Measurements from ENCODE around the gene CHRNA9.

The CHRNA9 gene

DNA sequence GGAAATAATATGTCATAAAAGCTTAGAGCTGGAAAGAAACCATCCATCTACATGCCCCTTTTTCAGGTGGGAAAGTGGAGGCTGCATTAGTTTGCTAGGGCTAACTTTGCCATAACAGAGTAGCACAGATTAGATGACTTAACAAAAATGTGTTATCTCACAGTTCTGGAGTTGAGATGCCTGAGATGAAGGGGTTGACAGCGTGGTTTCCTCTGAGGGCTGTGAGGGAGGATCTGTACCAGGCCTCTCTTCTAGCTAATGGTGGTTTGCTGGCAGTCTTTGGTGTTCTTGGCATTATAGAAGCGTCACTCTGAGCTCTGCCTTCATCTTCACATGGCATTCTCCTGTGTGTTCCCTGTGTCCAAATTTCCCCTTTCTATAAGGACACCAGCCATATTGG is 2.4 kb downstream of the CHRNA9 start:
- no peak for DNase-seq (ENCODE audit: low read depth)

DNA sequence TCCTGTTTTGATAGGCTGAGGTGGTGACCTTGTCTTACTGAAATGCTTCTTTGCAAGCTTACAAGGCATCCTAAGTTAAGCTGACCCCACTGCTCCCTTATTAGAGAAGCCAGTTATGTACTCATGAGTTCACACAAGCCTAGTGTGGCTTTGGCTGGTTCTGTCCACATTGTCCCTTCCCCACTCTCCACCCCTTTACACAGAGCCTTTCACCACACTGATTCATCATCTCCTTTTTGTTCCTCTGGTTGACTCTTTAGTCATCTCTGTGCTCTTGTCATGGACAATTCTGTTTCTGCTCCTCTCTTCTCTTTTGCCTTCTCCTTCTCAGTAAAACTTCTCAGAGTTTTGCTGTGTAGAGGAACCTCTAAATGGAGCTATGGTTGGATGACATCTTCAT is 4.9 kb downstream of the CHRNA9 start:
- DNase-seq (ENCODE audit: low read depth), result no peak

DNA sequence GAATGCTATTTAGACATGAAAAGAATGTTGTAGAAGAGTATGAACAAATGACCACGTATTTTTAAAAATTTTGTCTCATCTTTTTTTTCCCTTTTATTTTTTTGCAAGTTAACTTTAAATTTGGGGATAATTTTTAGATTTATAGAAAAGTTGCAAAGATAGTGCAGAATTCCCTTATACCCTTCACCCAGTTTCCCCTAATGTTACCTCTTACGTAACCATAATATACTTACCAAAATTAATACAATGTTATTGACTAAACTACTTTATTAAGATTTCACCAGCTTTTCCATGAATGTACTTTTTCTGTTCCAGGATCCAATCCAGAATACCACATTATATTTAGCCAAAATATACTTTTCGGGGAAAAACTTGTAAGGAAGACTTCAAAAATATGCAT is 12.3 kb downstream of the CHRNA9 start:
- no peak for DNase-seq (ENCODE audit: low read depth)

DNA sequence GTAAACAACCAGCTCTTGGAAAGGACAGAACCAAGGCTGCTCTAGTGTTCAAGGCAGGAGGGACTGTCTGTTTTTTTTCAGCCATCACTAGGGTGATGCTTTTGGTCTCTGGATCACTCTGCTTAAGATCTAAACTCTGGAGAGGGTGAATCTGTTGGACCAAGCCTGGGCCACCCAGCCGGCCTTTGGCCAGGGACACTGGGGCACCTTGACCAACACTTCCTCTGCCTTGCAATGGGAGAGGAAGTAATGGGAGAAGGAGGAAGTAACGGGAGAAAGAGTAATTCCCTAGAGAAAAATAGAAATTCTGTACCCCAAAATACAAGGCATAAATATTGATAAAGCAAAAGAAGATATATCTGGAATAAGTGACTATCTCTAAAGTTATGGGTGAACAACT is 12.9 kb downstream of the CHRNA9 start:
- DNase-seq (ENCODE audit: low read depth), result no peak

DNA sequence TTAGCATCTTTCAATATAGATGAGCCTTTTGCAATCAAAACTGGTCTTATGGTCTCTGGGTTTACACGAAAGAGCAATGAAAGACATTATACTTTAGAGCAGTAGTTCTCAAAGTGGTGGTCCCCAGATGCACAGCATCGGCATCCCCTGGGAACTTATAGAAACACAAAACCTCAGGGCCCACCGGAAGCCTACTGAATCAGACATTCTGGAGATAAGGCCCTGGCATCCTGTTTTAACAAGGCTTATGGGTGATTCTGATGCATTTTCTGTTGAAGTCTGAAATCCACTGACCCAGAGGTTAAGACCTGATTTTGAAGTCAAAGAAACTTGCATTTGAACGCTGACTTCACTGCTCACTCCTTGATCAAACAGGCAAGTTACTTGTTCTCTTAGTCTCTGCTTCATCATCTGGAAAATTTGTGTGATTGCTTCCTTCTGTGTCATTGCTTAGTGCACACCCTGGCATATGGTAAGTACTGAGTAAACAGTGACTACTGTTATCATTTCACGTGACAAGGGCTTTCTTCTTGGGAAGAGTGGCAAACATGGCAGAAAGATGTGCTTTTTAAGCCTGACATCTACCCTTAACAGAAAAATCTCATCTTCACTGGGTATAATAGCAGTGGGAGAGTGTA is 14.5 kb downstream of the CHRNA9 start:
- no peak for DNase-seq (ENCODE audit: low read depth)

DNA sequence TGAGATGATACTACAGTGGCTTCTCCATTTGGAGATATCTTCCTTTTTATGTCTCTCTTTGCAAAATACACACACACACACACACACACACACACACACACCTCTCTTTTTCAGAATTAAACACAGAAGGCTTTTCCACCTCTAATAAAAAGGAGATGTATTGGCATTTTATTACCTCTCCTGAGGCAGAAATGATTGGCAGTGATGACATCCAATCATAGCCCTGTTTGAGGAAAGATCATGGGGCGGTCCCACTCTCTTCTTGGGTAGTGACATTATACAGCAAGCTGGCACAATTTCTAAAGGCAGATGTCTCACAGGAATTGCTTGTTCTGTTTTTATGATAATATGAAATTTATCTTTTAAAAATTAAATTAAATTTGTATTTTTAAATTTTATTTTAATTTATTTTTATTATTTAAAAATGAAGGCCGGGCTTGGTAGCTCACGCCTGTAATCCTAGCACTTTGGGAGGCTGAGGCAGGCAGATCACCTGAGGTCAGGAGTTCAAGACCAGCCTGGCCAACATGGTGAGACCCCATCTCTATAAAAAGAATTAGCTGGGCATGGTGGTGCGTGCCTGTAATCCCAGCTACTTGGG is 15.6 kb downstream of the CHRNA9 start:
- no peak for DNase-seq (ENCODE audit: low read depth)

DNA sequence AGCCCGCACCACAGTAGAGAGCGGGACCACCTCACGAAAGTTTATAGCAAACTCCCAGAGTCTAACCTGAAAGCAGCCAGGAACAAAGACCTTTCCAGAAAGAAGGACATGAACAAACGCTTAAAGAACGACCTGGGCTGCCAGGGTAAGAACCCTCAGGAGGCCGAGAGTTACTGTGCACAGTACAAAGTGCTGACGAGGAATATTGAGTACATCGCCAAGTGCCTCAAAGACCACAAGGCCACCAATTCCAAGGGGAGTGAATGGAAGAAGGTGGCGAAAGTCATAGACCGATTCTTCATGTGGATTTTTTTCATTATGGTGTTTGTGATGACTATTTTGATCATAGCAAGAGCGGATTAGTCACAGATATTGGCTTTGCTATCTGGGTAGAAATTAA is 19.0 kb downstream of the CHRNA9 start:
- no peak for DNase-seq (ENCODE audit: low read depth)

DNA sequence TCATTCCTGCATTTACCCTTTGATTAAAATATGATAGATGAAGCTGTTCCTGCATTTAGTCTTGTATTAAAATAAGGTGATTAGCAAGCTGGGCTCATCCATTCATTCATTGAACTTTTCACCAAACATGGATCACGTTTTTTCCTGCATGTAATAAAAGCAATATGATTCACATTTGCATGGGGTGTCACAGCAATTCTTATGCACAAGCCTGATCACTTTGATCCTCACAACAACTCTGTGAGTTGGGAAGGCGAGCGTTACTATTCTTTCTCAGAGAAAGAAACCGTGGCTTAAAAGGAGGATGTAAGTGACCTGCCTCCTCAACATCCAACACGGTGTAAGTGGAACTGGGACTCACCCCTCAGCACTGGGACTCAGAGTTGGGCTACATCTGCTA is 20.0 kb downstream of the CHRNA9 start:
- no peak for DNase-seq (ENCODE audit: low read depth)

DNA sequence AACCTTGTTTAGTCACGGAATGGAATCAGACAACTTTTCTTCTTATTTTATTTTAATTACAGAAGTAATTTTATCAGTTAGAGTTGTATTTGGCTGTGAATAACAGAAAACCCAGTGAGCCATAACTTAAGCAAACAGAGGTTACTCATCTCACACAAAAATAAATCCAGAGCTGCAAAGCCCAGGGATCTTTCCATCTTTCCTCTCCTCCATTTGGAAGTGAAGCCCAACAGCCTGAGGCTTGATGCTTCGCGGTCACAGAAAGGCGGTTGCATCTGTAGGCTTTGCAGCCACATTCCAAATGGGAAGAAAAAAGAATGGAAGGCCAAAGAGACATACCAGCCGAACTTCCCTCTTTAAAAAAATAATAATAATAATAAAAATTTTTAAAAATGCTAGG is 22.6 kb downstream of the CHRNA9 start:
- no peak for DNase-seq (ENCODE audit: low read depth)

DNA sequence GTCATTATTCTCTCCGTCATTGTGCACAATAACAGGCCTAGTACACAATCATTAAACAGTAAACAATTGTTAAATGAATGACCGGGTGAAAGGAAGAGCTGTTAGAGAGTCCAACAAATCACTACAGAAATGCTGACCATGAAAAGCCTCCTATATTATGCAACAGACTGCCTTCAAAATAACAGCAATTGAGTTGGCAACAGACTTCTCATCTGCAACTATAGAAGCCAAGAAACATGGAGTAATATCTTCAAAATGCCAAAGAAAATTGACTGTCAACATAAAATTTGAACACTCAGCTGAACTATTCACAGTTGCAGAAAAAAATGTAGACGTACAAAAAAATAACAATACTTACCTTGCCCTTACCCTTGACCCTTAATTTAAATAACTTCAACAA is 26.2 kb downstream of the CHRNA9 start:
- no peak for DNase-seq (ENCODE audit: low read depth)

DNA sequence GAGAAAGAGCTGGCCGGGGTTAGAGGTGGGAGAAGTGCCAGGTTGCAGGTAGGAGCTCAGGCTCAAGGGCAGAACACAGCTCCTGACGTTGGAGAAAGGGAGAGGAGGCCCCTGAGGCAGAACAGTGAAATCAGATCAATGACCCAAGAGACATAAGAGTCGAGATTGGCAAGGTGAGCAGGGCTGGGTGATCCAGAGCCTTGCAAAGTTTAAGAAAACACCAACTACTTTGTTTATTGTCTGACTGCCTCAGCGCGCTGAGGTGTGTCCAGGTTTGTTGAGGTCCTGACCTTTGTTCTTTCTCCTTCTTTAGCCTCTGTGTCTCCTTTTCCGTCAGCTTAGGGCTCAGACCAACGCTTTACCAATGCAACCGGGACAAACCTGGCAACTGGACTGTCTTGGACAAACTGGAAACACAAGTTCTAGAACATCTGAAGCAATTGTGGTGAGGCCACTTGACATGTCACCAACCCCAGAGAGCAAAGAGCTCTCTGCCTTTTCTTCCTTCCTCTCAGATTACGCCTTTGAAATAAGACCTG is 28.3 kb downstream of the CHRNA9 start:
- no peak for DNase-seq (ENCODE audit: low read depth)

DNA sequence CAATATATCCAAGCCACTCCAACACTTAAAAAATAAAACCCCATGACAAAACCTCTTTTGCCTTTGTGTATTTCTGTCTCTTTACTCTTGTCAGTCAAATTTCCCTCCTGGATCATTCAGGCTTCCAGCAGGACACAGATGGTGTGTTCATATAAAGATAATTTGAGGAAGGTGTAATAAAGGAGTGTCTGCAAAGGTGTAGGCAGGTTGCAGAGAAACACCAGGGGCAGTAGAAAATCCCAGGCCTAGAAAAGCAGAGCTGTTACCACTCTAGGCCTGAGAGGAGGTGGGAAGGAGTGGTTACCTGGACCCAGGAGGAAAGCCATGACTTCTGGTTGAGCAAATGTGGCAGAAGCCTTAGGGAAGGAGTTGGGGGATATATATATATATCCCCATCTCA is 28.8 kb downstream of the CHRNA9 start:
- DNase-seq (ENCODE audit: low read depth), result no peak

DNA sequence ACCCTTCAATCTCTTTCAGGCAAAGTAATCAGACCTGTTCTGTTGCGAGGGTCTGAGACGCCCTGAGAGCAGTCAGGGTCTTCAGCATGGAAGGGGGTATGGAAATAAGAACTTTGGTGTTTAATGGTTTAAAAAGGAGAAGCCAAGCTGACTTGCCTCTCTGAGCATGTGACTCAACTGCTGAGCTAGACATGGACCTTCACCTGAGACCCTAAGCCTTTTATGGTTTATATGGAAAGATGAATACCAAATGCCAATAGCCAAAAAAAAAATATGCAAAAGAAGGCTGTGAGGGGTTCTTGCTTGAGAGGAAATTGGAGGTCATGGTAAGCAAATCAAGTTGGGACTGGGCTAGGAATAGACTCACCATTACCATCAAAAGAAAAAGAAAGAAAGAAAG is 30.6 kb downstream of the CHRNA9 start:
- DNase-seq (ENCODE audit: low read depth), result no peak

DNA sequence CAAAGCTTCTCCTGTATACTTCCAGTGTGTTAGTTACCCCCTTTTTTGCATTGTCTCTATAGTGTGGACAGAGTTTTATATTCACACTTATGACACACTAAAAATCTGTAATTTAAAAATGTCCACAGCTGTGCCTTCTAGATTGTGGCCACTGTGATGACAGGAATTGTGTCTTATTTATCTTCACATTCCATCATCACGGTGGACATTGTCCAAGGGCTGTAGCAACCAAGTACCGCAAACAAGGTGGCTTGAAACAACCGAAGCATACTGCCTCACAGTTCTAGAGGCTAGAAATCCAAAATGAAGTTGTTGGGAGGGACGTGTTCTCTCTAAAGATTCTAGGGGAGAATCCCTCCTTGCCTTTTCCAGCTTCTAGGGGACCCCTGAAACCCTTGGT is 32.3 kb downstream of the CHRNA9 start:
- no peak for DNase-seq (ENCODE audit: low read depth)

DNA sequence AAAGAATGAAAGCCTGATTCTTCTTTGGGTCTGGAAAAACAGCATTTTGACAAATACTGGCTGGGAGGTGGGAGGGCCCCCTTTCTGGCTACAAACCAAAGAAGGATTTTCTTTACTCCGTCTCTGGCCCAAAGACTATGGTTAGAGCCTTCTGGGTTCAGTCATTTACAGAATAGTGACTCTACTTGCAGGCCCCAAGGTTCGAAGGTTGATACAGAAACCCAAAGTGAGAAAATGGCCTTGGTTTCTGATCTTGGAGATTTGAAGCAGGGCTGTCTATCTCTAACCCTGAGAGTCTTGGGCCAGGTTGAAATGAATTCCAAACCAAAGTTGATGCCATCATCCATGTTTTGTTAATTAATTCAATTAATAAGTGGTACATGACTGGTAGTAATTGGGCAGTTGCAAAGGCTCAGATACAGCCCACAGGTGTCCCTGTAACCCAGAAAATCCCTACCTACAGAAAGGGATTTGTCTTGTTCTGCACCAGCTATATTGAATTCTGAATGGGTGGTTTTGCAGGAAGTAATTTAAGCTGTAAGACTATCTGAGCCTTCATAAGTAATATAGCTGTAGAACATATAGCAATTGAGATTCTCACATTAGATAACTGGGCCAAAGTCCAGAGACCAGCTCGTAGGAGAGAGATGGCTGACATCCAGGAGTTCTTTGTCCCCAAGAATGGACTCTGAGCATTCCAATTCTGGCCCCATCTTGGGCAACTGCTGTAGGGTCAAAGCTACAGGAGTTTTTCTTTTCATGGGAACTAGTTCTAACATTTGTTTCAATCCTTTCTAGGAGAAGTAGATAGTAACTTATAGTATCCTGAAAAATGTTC is 34.5 kb downstream of the CHRNA9 start:
- no peak for DNase-seq (ENCODE audit: low read depth)

DNA sequence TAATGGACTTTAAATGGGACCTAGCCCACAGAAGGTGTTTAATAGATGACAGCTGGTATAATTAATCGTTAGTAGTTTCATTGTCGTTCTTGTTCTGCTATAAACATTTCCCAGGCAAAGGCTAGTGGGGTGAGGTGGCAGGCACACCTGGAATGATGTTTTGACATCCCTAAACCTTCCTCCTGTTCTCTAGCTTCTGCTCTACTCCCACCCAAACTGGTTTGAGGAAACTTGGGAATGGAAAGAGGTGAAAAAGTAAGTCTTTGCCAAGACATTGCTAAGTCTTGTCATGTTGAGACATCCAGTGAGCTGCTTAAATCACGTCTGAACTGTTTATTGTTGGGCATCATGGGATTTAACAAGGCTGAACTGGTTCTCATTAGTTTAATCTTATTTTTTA is 37.5 kb downstream of the CHRNA9 start:
- DNase-seq (ENCODE audit: low read depth), result no peak

DNA sequence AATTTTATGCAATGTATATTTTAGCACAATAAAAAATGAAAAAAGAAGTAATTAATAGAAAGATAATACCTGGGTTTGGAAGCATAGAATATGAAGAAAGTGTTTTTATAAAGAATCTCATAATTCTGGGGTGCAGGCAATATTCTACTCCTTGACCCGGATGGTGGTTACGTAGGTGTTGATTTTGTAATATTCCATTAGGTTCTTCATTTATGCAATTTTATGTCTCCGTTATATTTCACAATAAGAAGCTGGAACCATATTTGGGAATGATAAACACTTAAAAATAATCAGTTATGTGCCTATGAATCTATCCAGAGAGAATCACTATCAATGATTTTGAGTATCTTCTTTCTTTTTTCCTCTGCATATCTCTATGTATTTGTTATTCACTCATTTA is 38.5 kb downstream of the CHRNA9 start:
- DNase-seq (ENCODE audit: low read depth), result no peak

DNA sequence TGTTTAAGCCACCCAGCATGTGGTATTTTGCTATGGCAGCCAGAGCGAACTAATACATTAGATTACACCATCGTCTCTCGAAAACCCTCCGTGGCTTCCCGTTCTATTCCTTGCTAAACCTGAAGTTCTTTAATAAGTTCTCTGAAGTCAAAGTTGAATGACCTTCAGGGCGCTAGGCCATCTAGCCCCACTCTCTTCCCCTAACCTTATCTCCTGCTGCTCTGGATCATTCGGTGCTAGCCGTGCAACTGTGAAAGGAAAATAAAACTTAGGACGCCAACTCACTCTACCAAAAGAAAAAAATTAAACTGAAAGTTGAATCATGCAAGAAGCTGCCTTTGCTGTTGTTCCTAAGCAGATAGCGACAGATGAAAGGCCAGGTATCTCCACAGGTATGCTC is 40.0 kb downstream of the CHRNA9 start:
- no peak for DNase-seq (ENCODE audit: low read depth)

DNA sequence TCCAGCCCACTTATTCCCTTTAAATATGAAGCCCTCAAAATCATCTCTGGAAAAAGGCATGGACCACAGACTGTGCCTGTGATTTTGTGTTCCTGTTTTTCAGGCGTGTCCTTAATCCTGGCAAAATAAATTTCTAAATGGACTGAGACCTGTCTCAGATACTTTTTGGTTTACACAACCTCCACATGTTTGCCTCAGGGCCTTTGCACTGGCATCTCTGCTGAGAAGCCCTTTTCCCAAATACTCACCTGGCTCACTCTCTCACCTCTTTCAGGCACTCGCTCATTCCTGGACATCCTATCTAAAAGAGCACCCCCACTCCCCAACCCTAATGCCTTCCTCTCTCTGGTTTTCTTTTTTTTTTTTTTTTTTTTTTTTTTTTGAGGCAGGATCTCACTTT is 40.5 kb downstream of the CHRNA9 start:
- DNase-seq (ENCODE audit: low read depth), result no peak

DNA sequence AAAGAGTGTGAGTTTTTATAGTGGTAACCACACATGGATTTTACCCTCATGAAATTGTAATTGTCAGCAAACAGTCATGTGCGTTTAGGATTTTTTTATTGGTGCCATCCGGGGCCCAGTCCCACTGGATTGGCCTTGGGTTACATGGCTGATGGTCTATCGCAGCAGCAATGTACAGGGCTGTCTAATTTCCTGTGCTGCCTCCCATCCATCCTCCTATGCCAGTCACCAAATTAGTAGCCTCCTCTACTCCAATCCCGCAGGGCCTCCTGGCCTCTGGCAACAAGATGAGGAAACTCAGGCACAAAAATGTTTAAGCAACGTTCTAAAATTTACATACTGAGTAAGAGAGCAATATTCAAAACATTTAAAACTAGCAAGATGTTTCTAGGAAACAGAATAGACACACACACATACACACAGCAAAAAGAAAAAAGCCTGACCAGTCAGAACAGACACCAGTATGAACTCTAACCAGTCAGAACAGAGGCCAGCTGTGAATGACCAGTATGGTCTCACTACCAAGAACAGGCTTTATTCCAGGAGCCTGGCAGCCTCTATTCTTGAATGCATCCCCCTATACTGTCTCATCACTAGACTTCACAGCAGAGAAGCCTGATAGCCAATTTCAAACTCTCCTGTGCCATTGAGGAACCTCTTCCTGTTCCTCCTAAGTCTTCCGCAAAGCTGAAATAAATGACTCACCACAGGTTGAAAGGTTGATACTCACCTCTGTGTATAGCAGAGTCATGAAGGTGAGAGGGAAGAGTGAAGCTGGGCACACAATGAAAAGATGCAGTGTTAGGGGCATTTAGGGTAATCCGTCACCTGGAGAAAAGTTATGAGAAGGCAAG is 42.6 kb downstream of the CHRNA9 start:
- no peak for DNase-seq (ENCODE audit: low read depth)

DNA sequence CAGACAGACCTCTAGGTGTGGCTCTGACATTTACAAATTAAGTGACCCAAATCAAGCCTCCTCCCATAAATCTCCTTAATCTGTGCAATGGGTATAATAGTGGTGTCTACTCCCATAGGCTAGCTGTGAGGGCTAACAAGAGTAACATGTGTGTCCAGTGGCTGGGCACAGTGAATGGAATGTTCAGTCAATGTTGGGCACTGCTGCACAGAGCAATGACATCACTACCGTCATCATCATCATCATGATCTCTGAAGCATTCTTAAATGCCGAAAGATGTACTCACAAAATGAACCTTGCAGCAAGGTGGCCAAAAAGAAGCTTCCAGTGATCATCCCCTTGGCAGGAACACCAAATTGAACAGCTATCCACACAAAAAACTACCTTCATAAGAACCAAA is 43.5 kb downstream of the CHRNA9 start:
- no peak for DNase-seq (ENCODE audit: low read depth)

DNA sequence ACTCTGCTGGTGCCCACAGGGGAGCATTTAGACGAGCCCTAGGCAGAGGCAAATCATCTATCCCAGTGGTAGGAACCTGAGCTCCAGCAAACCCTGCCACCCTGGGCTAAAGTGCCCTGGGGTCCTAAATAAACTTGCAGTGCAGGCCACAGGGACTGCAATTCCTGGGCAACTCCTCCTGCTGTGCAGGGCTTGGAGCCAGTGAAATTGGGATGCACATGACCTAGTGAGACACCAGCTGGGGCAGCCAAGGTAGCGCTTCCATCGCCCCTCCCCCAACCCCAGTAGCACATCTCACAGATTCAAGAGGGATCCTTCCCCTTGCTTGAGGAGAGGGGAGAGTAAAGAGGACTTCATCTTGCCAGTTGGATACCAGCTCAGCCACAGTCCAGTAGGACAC is 44.1 kb downstream of the CHRNA9 start:
- DNase-seq (ENCODE audit: low read depth), result no peak
